Breast epithelium (tissue), 4 donors: ENCODE data around the gene TANC1. TPM values are rescaled to one million over a fixed set of nuclear protein-coding genes. Genes with fewer than 3 reads are reported as not detected.

ENCODE experiments used
- DNase-seq, 2 donors: peaks; one replicate each; pipeline ENCODE4 v3.0.0-alpha.2; 2019; ENCODE audit warnings: low spot score in 2 of 2
- H3K27ac ChIP-seq, 2 donors: fragments of 200-600 bp; sonication (generic) in 1 of 2; one replicate each; pipeline ENCODE4 v1.5.1; 2016 to 2019; ENCODE audit warnings: mild to moderate bottlenecking in 1 of 2
- H3K27me3 ChIP-seq, 2 donors: fragments of 200-600 bp; sonication (generic) in 1 of 2; one replicate each; pipeline versions ENCODE4 v1.5.1 to v1.6.0; 2017 to 2019; ENCODE audit warnings: control low read depth in 1 of 2, mild to moderate bottlenecking in 1 of 2
- H3K36me3 ChIP-seq: fragments of 200-600 bp; one replicate; pipeline ENCODE4 v1.5.1; 2019
- H3K4me1 ChIP-seq, 2 donors: fragments of 200-600 bp; sonication (generic); one replicate each; pipeline ENCODE4 v1.5.1; 2016 to 2019; ENCODE audit warnings: control low read depth in 1 of 2
- H3K4me3 ChIP-seq, 3 donors: fragments of 200-600 bp; sonication (generic); 1 replicate in 2 of 3; 2 replicates in 1 of 3; pipeline ENCODE4 v1.5.1; 2016 to 2019; ENCODE audit warnings: mild to moderate bottlenecking in 3 of 3, moderate library complexity in 2 of 3
- H3K9me3 ChIP-seq, 2 donors: fragments of 200-600 bp; sonication (generic) in 1 of 2; one replicate each; pipeline ENCODE4 v1.5.1; 2016 to 2019; ENCODE audit warnings: control low read depth in 1 of 2
- CTCF ChIP-seq, 3 donors: fragments of 450-650 bp; IDR thresholded peaks; one replicate each; pipeline ENCODE4 v1.5.1; 2016 to 2017; ENCODE audit warnings: antibody characterized with exemption in 3 of 3, mild to moderate bottlenecking in 3 of 3, moderate library complexity in 3 of 3
- POLR2A ChIP-seq: fragments of 450-650 bp; IDR thresholded peaks from one replicate; pipeline ENCODE4 v1.6.1; 2016; ENCODE audit warnings: antibody characterized with exemption, mild to moderate bottlenecking, moderate library complexity
- POLR2AphosphoS5 ChIP-seq, 3 donors: sonication (generic); formaldehyde crosslinking; IDR thresholded peaks; one replicate each; pipeline ENCODE4 v1.6.1; 2017; ENCODE audit warnings: antibody characterized with exemption in 3 of 3
- intact Hi-C: fragments of 100-400 bp; cut with DNase I; formaldehyde crosslinking; loops from one replicate; pipeline ENCODE4 v1.15.1; 2023; ENCODE audit warnings: low total_unique reads
- total RNA-seq, 3 donors: library from RNA; depleted of rRNA; stranded (reverse); fragments of >200 nt; gene quantifications; one replicate each; pipeline ENCODE4 v1.1.0, GENCODE V29; 2016

Gene TANC1
- total RNA-seq, 3 donors from 2014 or later = 18.9 to 62.3 (median 58.4) TPM

GRCh38 chr2:159230145-159230877 is 261.9 kb downstream of the TANC1 start:
- intact Hi-C loops = no loop called here
- no peak for DNase-seq
- H3K4me3 ChIP-seq = no peak overlapping the region
- no peaks in the 10 kb centered on the region for H3K27me3 ChIP-seq
- no peaks in the 10 kb centered on the region for H3K9me3 ChIP-seq
- no peak overlapping the region for H3K27ac ChIP-seq
- TF ChIP-seq POLR2A (no peak), POLR2AphosphoS5 (IDR thresholded peaks at IDR 0.05) (no peak)
- H3K36me3 ChIP-seq = no peaks in the 10 kb centered on the region
- H3K4me1 ChIP-seq = no peaks in the 10 kb centered on the region

- Histone ChIP-seq H3K36me3 (no peaks in the 10 kb centered on the region), H3K9me3 (no peaks in the 10 kb centered on the region), H3K4me3 (no peak overlapping the region), H3K27me3 (no peaks in the 10 kb centered on the region), H3K4me1 (no peaks in the 10 kb centered on the region), H3K27ac (no peak overlapping the region)
- TF ChIP-seq POLR2AphosphoS5 (IDR thresholded peaks at IDR 0.05) (no peak), CTCF (IDR thresholded peaks at IDR 0.05) (no peak), POLR2A (no peak)
- intact Hi-C loops = no loop called here
- DNase-seq = no peak
These were observed 264.2 kb downstream of the TANC1 start for GRCh38 chr2:159232456-159233170.

GRCh38 chr2:159234868-159235267 is 266.4 kb downstream of the TANC1 start:
- no peak for TF ChIP-seq POLR2A
- TF ChIP-seq POLR2AphosphoS5 (IDR thresholded peaks at IDR 0.05) = no peak
- TF ChIP-seq CTCF (IDR thresholded peaks at IDR 0.05) = no peak

GRCh38 chr2:159243529-159243928 is 275.1 kb downstream of the TANC1 start:
- H3K36me3 ChIP-seq = no peaks in the 10 kb centered on the region

More at GRCh38 chr2:159234868-159235267, 266.4 kb downstream of the TANC1 start:
- H3K27ac ChIP-seq = no peak overlapping the region
- H3K4me1 ChIP-seq = no peaks in the 10 kb centered on the region
- H3K36me3 ChIP-seq = no peaks in the 10 kb centered on the region
- H3K4me3 ChIP-seq = no peak overlapping the region
- intact Hi-C loops = no loop called here
- no peak for DNase-seq
- H3K27me3 ChIP-seq = no peaks in the 10 kb centered on the region
- no peaks in the 10 kb centered on the region for H3K9me3 ChIP-seq

More at GRCh38 chr2:159243529-159243928, 275.1 kb downstream of the TANC1 start:
- Histone ChIP-seq H3K4me3 (no peak overlapping the region), H3K4me1 (no peaks in the 10 kb centered on the region), H3K27me3 (no peaks in the 10 kb centered on the region), H3K9me3 (peaks cover 0 to 5% of the 10 kb centered on the region in 2 donors), H3K27ac (no peak overlapping the region)
- TF ChIP-seq POLR2AphosphoS5 (IDR thresholded peaks at IDR 0.05) (no peak), POLR2A (no peak), CTCF (IDR thresholded peaks at IDR 0.05) (no peak)
- intact Hi-C loops = no loop called here
- no peak for DNase-seq
